Pulmonary artery endothelial cell (primary cell): ENCODE data around the gene CMTR1. TPM values are rescaled to one million over a fixed set of nuclear protein-coding genes. Genes with fewer than 3 reads are reported as not detected.

Source experiments
- DNase-seq: peaks from one replicate; pipeline ENCODE4 v3.0.0-alpha.2; 2011; ENCODE audit warnings: low read depth, low spot score
- total RNA-seq: library from RNA; depleted of rRNA; stranded (reverse); fragments of >200 nt; gene quantifications from 2 replicates; pipeline ENCODE4 v1.2.3, GENCODE V29; 2014

The CMTR1 gene
- total RNA-seq, 1 donor from 2014 or later = 32.6 TPM

DNA sequence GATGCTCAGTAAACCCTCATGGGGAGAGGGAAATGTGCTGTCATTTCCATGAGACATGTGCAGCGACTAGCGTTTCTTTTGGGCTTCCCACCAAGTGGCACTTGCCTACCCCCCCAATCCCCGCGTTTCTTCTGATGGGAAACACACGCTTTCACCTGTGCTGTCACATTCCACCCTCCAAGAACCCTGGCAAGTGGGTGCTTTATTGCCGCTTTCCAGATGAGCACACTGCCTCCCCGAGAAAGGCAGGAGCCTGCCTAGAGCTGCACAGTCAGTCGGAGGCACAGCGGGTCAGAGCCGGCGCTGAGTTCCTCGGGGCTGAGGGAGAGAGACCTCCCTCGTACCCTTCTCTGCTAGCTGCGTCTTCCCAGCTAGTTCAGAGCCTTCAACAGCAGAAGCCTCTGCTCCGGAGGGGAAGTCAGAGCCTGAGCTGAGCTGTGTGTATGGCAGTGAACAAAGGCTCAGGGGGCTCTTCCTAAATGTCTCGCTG, 78.9 kb downstream of the CMTR1 start:
- no peak for DNase-seq

DNA sequence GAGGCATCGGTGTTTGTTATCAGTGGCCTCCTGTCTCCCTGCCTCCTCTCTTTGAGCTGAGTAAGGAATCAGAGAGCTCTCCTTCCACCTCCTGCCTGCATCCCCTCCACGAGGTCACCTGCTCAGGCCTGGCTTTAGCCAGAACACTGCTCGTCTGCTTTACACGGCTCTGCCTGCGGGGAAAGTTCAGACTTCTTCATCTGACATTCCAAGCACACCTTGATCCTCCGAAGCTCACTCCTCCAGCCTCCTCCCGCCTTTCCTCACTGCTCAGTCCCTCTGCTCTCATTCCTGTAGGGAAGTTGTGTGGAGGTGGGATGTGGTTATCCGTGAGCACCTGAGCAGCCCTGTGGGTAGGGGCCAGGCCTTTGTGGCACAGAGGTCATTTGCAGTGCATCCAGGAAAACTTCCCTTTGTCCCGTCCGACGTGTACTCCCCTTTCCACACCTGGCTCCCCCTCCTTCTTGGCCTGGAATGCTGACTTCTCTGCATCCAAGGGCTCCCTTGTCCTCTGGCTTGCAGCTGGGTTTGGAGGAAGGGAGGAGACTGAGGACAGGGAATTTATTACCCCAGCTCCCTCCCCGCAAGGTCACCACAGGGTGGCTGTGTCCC, 79.5 kb downstream of the CMTR1 start:
- no peak for DNase-seq

DNA sequence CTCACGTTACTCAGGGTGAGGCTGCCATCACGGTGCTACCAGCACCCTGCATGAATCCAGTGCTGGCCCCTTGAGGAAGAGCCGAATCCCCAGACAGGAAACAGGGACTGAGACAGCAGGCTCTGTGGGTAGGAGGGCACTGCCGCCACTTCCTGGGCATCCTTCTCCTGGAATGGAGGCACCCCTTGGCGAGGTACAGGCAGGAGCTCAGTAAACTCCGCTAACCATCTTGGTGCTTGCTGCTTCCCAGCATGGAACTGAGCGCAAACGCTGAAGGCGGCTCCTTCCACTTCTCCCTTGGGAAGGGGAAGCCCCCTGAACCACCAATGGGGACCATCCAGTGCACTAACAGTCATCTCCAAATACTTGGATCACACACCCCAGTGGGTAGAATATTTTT, 80.1 kb downstream of the CMTR1 start:
- no peak for DNase-seq

DNA sequence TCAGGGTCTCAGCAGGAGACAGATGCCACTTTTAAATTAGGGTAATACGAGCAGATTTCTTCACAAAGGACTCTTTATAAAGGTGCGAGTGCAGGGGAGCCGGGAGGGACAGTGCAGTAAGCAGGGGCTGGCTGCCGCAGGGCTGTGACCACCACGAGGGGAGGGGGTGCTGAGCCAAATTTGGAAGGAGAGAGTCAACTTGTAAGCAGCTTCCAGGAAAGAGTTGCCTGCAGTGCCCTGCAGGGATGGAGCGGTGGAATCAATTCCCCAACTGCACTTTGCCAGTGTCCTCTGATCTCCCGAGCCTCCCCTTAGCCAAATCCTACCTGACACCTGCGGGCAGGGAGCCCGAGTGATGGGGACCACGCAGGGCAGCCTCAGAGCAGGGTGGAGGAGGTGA, 80.6 kb downstream of the CMTR1 start:
- no peak for DNase-seq

DNA sequence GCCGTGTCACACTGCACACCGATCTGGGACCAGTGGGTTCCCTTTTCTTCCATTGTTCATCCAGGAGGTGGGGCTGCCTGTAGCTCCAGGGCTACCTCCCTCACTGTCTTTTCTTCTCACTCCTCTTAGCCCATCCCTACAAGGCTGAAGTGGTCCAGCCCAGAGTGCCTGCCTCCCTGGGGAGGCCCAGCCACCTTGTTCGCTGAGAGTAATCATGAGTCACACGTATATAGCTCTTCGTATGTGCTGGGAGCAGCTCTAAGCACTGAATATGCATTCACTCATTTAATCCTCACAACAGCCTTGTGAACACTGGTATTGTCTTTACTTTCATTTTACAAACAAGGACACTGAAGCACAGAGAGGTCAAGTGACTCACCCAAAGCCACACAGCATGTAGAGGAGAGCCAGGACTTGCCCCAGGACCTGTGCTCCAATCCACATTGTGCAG, 81.3 kb downstream of the CMTR1 start:
- no peak for DNase-seq

DNA sequence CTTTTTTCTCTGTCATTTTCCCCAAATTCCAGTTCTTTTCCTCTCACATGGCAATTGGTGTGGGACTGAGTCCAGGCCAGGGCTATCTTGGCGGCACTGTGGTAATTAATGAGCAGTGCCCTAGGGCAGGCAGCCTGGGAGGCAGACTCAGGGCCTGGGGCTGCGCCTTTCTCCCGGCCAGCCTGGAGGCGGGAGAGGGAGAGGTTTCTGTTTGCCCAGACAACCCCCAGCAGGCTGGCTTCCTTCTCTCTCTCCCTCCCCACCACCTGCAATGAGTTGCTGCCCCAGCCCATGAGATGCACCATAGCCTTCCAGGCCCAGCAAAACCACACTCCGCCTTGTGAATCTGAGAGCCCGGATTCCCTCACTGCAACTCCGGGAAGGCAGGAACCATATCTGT, 81.8 kb downstream of the CMTR1 start:
- DNase-seq = no peak

DNA sequence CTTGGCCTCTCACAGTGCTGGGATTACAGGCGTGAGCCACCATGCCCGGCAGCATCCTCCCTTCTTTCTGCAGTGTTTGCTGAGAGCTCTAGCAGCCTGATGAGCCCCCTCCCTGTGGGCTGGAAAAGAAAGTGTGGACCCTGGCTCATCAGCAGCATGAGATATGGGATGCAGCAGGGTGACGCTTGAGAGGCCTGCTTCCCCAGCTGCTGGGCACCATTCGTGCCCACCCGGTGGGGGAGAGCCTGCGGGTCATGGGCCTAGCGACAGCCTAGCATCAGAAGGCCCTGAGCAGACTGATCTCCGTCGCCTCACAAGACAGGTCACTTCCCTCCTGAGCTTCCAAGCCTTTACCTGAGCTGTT, 82.7 kb downstream of the CMTR1 start:
- DNase-seq = no peak

DNA sequence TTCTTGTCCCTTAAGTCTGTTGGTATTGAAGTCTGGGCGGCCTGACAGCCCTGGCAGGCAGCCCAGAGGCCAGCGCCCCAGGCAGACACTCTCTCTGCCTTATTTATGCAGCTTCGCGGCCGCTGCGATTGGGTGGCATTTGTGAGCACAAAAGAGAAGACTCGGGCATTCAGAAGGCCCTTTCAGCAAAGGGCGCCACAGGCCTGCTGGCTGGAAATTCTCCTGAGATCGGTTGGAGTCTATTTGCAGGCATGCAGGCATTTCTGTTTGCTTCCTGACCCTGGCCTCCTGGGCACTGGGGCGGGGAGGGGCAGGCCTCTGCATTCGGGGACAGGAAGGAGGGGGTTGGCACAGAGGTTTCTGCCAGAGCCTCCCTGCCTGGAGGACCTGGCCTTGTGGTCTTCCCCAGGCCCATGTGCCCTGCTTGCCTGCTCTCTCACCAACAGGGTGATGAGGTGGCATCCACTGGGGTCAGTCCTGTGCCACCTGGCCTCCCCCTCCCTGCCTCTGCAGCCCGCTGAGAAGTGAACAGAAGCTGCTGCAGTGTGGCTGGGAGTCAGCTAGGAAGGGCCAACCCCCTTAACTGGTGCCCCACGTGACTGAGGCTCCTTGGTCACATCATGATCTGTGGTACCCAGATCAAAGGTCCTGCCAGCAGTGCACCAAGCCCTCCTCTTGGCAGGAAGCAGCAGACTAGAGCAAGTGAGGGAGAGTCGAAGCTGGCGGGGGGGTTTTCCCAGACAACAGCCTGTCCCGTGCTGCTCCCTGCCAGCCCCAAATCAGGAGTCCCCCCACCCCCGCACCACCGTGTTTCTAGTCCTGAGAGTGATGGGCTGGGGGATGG, 83.3 kb downstream of the CMTR1 start:
- no peak for DNase-seq

DNA sequence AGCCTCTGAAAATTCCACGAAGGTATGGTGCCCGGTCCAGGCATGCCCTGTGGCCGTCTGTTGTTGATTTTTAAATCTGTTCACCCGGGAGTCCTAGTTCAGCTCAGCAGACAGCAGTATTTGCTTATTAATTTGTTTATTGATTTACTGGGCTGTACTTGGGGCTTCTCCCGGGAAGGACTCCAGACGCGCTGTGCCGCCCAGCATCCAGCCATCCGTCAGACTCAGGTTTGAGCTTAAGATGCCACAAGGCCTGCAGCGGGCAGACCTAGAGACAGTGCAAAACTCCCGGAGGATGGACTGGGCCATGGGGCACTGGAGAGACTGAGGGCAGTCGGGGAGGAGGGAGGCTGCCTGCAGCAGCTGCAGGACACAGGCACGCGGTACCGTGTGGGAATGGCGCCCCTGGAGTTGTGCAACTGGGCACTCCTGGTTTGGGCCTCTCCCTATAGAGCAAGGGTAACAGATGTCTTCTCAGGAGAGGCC, 83.9 kb downstream of the CMTR1 start:
- DNase-seq = no peak

DNA sequence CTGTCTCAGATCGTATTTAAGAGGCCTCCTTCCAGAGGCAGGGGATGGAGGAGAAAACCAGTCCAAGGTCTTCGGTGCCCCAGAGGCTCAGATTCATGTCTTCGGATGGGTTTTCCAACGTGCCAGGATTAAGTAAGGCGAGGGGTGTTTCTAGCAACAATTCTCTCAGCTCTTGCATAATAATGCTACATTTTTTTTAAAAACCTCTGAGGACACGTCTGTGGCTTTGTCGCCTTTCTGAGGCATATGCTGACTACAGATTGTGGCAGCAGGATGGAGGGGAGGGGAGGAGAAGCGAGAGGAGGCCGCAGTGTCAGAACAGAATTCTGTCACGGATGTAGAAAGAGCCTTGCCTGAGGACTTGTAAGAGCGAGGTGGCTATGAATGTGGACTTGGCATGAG, 84.4 kb downstream of the CMTR1 start:
- no peak for DNase-seq

DNA sequence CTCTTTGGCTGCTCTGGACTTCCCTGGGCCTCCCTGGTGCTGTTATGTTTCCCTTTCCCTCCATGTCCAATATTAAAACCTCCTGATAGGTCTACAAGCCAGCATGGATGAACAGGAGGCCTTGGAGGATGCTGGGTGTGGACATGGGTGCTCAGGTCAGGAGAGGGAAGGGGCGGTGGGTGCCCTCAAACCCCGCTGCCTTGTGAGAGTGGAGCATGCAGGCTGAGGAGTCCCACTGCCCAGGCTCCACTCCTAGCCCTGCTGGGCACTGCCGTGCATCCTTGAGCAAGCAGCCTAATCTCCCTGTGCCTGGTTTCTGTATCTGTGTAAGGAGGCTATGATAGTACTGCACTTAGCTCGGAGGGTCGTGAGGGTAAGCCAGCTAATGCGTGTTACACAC, 85.1 kb downstream of the CMTR1 start:
- DNase-seq = no peak

DNA sequence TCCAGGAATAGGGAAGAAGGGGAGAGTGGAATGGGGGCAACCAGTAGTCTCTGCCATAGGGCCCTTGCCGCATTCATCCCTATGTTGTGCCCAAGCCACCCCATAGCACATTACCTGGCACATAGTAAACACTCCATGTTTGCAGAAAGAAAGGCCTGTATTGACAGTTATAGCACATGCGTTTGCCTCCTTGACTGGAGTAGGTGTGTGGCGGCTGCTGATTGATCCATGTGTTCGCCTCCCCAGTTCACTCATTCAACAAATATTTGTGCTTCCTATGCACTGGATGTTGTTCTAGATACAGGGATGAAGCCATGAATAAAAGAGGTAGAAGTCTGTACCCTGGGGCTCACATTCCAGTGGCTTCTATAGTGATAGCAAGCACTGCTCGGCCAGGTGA, 86.4 kb downstream of the CMTR1 start:
- DNase-seq = no peak

DNA sequence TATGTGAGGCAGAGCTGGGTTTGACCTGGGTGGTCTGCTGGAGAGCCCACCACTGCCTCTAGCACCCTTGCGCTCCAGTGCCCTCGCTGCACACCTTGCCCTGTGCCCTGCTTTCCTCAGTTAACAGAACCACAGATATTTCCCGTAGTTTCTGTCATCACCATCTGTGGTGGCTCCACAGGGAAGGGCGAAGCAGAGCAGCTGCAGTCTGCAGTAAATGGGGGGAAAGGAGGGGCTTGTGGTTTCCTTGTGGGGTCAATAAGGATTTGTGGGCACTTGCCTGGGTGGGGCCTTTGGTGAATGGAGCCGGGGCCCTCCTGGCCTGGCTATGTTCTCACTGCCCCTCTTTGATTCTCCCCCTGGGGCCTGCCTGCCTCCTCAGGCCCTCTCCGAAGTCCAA, 87.9 kb downstream of the CMTR1 start:
- DNase-seq = no peak

DNA sequence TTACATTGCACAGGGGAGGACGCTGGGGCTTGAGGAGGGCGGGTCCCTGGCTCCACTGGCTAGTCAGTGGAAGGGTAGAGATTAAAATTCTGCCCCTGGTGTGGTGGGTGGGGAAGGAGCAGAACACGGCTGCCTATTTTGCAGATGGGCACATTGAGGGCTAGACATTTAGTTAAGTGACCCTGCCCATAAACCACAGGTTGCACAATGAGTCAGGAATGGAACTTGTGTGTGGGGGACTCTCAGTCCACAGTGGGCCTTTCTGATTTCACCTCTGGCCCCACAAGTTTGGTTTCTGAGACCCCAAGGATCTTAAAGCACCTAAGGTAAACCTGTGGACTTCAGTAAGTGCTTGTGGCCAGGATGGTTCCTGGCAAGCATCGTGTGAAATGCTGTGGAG, 88.7 kb downstream of the CMTR1 start:
- no peak for DNase-seq

DNA sequence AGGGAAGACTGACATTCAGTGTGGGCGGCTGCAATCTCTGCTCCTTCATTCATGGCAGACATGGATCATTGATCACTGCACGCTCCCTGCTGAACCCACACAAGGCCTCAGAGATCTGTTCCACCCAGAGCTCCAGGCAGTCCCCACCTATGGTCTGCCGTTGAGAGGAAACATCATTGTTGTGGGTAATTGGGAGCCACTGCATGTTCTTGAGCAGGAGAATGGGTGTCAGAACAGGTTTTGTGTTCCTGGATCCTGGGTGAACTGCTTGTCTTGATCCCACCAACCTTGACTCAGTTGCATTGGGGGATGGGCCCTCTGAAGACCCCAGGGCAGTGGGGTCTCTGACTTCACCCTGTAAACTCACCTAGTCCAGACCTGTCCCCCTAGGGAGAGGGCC, 89.8 kb downstream of the CMTR1 start:
- DNase-seq = no peak

DNA sequence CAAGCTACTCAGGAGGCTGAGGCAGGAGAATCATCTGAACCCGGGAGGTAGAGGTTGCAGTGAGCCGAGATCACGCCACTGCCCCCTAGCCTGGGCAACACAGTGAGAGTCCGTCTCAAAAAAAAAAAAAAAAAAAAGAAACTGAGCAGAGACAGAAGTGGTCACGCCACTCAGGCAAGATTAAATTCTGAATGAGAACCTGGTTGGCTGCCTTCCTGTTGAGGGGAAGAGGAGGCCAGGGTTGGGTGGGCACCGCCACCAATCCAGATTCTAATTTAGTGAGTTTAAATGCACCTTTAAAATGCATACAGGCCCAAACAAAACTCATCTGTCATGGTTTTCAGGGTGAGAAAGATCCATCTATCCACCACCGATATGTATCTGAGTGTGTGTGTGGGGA, 90.4 kb downstream of the CMTR1 start:
- DNase-seq = no peak

DNA sequence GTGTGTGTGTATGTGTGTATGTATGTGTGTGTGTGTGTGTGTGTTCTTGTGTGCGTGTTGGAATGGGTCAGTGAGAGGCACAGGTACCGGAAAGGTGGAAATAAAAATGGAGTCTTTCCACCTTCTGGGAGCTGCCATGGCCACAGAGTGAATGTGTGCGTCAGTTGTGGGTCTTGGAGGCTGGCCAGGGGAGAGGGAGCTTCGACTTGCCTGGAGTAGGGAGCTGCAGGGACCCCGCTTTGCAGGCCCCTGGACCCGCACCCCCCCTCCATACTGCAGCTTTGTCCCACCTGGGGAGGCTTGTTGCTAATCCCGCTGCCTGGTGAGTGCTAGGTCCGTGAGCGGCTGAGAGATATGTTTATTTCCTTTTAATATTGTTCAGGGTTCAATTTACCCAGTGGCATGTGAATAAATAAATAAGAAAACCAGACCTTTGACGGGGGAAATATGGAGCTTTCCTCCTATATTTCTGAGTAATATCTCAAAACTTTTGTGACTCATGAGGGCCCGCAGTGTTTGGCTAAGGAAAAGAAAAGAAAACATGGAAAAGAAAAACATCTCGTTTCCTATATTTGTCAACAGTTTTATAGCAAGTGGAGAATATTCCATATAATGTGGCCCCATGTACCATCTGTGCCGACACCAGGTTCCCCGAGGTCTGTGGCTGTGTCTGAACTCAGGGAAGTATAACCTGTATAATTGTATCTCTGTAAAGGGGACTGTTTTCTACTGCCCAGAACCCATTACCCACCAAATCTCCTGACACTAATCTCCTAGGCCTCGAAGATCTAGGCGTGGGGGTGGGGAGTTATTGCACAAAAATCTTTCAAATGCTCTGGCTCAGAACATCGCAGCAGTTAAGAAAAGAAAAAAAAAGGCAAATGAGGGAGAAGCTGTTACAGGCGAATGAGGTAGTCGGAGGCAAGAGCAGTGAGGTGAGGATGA, 91.3 kb downstream of the CMTR1 start:
- DNase-seq = peak; percentile 40

DNA sequence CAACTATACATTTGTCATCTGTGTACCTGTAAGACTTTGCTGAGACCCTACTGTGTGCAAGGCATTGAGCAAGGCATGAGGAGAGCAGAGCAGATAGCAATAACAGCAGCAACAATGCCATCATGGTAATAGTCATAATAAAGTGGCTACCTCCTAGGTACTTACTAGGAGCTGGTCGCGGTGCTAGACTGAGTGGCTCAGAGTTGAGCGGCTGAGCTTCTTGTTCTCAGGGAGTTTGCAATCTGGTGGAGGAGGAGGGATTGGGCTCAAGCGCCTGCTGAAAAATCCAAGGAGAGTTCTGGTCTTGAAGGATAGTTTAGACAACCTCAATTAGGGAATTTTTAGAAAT, 91.9 kb downstream of the CMTR1 start:
- no peak for DNase-seq

DNA sequence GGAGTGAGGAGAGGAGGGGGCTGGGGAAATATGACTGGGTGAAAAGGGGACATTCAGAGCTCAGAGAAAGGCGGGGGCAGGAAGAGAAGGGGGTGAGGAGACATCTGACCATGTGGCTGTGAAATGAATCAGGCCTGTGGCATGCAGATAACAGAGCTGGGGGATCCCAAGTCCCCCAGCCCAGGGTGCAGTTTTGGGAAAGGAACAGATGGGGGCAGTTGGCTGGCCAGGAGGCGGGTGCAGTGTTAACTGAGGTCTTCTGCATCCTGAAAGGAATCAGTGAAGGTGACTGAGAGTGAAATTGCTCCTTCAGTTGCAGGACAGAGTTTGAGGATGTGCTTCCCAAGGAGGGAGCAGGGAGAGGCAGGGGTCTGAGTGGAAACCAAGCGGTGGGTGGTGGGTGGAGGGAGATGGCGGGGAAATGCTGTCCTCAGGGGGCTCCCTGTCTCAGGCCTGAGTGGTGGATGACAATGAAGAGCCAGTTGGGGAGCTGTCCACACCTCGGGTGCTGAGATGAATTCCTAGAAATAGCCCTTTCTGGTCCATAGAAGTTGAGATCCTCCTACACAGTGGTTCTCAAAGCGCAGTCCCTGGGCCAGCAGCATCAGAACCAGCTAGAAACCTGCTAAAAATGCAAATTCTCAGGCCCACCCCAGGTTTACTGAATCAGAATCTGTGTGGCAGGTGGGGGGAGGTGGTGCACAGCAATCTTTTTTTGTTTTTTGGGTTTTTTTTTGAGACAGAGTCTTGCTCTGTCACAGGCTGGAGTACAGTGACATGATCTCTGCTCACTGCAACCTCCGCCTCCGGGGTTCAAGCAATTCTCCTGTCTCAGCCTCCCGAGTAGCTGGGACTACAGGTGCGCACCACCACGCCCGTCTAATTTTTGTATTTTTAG, 92.7 kb downstream of the CMTR1 start:
- no peak for DNase-seq

DNA sequence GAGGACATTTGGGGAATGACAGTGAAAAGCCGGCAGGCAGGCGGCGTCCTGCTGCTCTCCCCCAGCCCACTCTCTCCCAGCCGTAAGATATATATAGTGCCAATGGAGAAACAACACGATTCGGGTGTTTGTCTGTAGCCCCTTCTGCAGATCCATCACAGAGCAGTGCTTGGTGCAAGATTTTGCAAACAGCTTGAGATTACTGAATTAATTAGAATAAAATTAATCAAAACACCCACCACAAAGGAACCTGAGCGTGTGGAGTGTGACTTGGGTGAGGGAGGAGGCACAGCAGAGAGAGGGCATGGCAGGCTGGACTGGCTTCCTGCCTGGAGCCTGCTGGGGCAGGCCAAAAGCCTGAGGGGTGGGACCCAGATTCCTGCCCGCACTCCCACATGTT, 95.5 kb downstream of the CMTR1 start:
- DNase-seq = no peak

DNA sequence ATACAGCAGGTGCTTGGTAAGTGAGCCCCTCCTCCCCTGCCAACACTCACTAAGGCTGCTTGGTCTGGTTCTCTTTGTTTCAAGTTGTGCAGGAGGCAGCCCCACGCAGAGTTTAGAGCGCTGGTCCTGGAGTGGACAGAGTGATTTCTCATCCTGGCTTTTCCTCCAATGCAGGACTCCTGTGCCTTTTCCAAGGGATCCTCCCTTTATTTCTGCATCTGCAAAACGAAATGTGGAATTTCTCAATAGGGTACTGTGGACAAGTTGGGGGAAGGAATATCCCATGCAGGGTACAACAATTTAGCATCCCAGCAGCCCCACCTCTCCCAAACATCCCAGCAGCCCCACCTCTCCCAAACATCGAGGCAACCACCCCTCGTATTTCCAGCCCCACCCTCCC, 97.3 kb downstream of the CMTR1 start:
- DNase-seq = no peak
